Caco-2 (cell line): ENCODE measurements around the gene TBC1D8. TPM values are rescaled to one million over a fixed set of nuclear protein-coding genes. Genes with fewer than 3 reads are reported as not detected.

Experiments
- BruUV-seq: library from RNA; stranded (reverse); fragments of 400-500 nt; replicated peaks from 2 replicates; lab custom pipeline; 2021; lab: Mats Ljungman, UMichigan
- CTCF ChIA-PET: fragments of 300-600 bp; sonication (Branson Sonifier 250); formaldehyde crosslinking; loops from one replicate; lab custom pipeline; 2022; ENCODE audit warnings: antibody characterized with exemption; lab: Charles Lee
- POLR2A ChIA-PET: fragments of 300-600 bp; sonication (Branson Sonifier 250); formaldehyde crosslinking; loops from one replicate; lab custom pipeline; 2022; ENCODE audit warnings: antibody characterized with exemption; lab: Charles Lee
- DNase-seq, 2 experiments: peaks; one replicate each; pipeline versions ENCODE4 v3.0.0 to v3.0.0-alpha.2; 2020 to 2022
- H3K27me3 ChIP-seq: replicated peaks from 2 replicates; pipeline ENCODE4 v1.6.0; 2011; ENCODE audit warnings: low read length; ENCODE audit not compliant: control insufficient read depth, insufficient read depth
- H3K36me3 ChIP-seq: 2 replicates; pipeline ENCODE4 v1.5.1; 2011; ENCODE audit warnings: low read length; ENCODE audit not compliant: control insufficient read depth, insufficient read depth
- H3K4me1 ChIP-seq: fragments of 250-450 bp; sonication (Bioruptor Pico); 2 replicates; pipeline ENCODE4 v1.5.1; 2020; ENCODE audit warnings: mild to moderate bottlenecking
- H3K4me3 ChIP-seq: 2 replicates; pipeline ENCODE4 v1.5.1; 2011; ENCODE audit warnings: low read depth, mild to moderate bottlenecking, control low read depth, low read length
- H3K9me3 ChIP-seq: fragments of 250-450 bp; sonication (Bioruptor Pico); 2 replicates; pipeline ENCODE4 v1.5.1; 2020; ENCODE audit warnings: mild to moderate bottlenecking, moderate library complexity
- H3K27ac Mint-ChIP-seq: one replicate; pipeline ENCODE4 v1.8.0; 2022; ENCODE audit warnings: mixed read lengths; ENCODE audit not compliant: unreplicated experiment
- H3K27me3 Mint-ChIP-seq: one replicate; pipeline ENCODE4 v1.8.0; 2022; ENCODE audit warnings: mixed read lengths; ENCODE audit not compliant: insufficient read depth, unreplicated experiment
- H3K36me3 Mint-ChIP-seq: one replicate; pipeline ENCODE4 v1.8.0; 2022; ENCODE audit warnings: mild to moderate bottlenecking, mixed read lengths; ENCODE audit not compliant: insufficient read depth, unreplicated experiment
- H3K4me1 Mint-ChIP-seq: one replicate; pipeline ENCODE4 v1.8.0; 2022; ENCODE audit warnings: low read depth, mixed read lengths; ENCODE audit not compliant: unreplicated experiment
- H3K4me3 Mint-ChIP-seq: one replicate; pipeline ENCODE4 v1.8.0; 2022; ENCODE audit warnings: mild to moderate bottlenecking, moderate library complexity, mixed read lengths; ENCODE audit not compliant: unreplicated experiment
- H3K9me3 Mint-ChIP-seq: one replicate; pipeline ENCODE4 v1.8.0; 2022; ENCODE audit warnings: mixed read lengths; ENCODE audit not compliant: unreplicated experiment
- CTCF ChIP-seq, 2 experiments: fragments of 200-600 bp in 1 of 2; IDR thresholded peaks; 1 replicate in 1 of 2; 2 replicates in 1 of 2; pipeline versions ENCODE4 v1.5.1 to v1.8.0; 2011 to 2022; ENCODE audit warnings: antibody characterized with exemption in 1 of 2, control low read depth in 1 of 2, inconsistent platforms in 1 of 2, low read depth in 1 of 2, low read length in 1 of 2, mild to moderate bottlenecking in 1 of 2, moderate library complexity in 1 of 2; ENCODE audit not compliant: insufficient read depth in 1 of 2, severe bottlenecking in 1 of 2, unreplicated experiment in 1 of 2
- intact Hi-C: fragments of 100-400 bp; cut with micrococcal nuclease; formaldehyde crosslinking; loops from one replicate; pipeline ENCODE4 v1.10.0; 2022; ENCODE audit not compliant: unreplicated experiment
- total RNA-seq: library from RNA; stranded (reverse); gene quantifications from 2 replicates; pipeline ENCODE4 v1.2.3, GENCODE V29; 2022

Gene TBC1D8
- total RNA-seq, 1 experiment from 2014 or later = 29.5 TPM

- no peak for DNase-seq
- no peak overlapping the region for H3K4me3 ChIP-seq
- H3K36me3 ChIP-seq = no peaks in the 10 kb centered on the region
- H3K4me1 ChIP-seq = no peaks in the 10 kb centered on the region
- no peak for TF ChIP-seq CTCF (IDR thresholded peaks at IDR 0.05; ENCODE audit: insufficient read depth in 1 of 2, low read depth in 1 of 2, low read length in 1 of 2, severe bottlenecking in 1 of 2, unreplicated experiment in 1 of 2)
- Mint-ChIP-seq H3K4me1 (no peaks in the 10 kb centered on the region), H3K36me3 (no peaks in the 10 kb centered on the region), H3K9me3 (no peaks in the 10 kb centered on the region), H3K27ac (no peak overlapping the region), H3K27me3 (no peaks in the 10 kb centered on the region), H3K4me3 (no peak overlapping the region)
- H3K27me3 ChIP-seq = no peaks in the 10 kb centered on the region
- intact Hi-C loops = no loop called here
- H3K9me3 ChIP-seq = no peaks in the 10 kb centered on the region
- ChIA-PET POLR2A (no interaction called here), CTCF (no interaction called here)
- BruUV-seq = no TSS peak
Measured at GRCh38 chr2:100964681-100965169, 186.5 kb downstream of the TBC1D8 start.

GRCh38 chr2:100964222-100964621 lies 187.0 kb downstream of the TBC1D8 start:
- Mint-ChIP-seq H3K36me3 (no peaks in the 10 kb centered on the region), H3K27ac (no peak overlapping the region), H3K4me3 (no peak overlapping the region), H3K27me3 (no peaks in the 10 kb centered on the region), H3K4me1 (no peaks in the 10 kb centered on the region), H3K9me3 (no peaks in the 10 kb centered on the region)
- no peaks in the 10 kb centered on the region for H3K9me3 ChIP-seq
- intact Hi-C loops = no loop called here
- H3K4me1 ChIP-seq = no peaks in the 10 kb centered on the region
- H3K36me3 ChIP-seq = no peaks in the 10 kb centered on the region
- no peak for TF ChIP-seq CTCF (IDR thresholded peaks at IDR 0.05; ENCODE audit: insufficient read depth in 1 of 2, low read depth in 1 of 2, low read length in 1 of 2, severe bottlenecking in 1 of 2, unreplicated experiment in 1 of 2)
- no peaks in the 10 kb centered on the region for H3K27me3 ChIP-seq
- ChIA-PET CTCF (no interaction called here), POLR2A (no interaction called here)
- no peak overlapping the region for H3K4me3 ChIP-seq
- DNase-seq = no peak
- no TSS peak for BruUV-seq

GRCh38 chr2:100963026-100963375 lies 188.2 kb downstream of the TBC1D8 start:
- ChIA-PET CTCF (no interaction called here), POLR2A (no interaction called here)
- intact Hi-C loops = no loop called here
- no peaks in the 10 kb centered on the region for H3K27me3 Mint-ChIP-seq
- H3K36me3 Mint-ChIP-seq = no peaks in the 10 kb centered on the region
- no peak for TF ChIP-seq CTCF (IDR thresholded peaks at IDR 0.05; ENCODE audit: insufficient read depth in 1 of 2, low read depth in 1 of 2, low read length in 1 of 2, severe bottlenecking in 1 of 2, unreplicated experiment in 1 of 2)
- no peak for DNase-seq
- no peaks in the 10 kb centered on the region for H3K4me1 Mint-ChIP-seq
- no peak overlapping the region for H3K4me3 ChIP-seq
- no peaks in the 10 kb centered on the region for H3K36me3 ChIP-seq
- no peaks in the 10 kb centered on the region for H3K4me1 ChIP-seq
- H3K27ac Mint-ChIP-seq = no peak overlapping the region
- H3K9me3 Mint-ChIP-seq = no peaks in the 10 kb centered on the region
- no TSS peak for BruUV-seq
- no peaks in the 10 kb centered on the region for H3K9me3 ChIP-seq
- no peaks in the 10 kb centered on the region for H3K27me3 ChIP-seq
- no peak overlapping the region for H3K4me3 Mint-ChIP-seq
